HG03097 (cell line): ENCODE data around the gene CD8B.
"Not testable (repeated sequence)": the region's sequence is repeated elsewhere in the genome, so short reads cannot be mapped to it uniquely, and the experiment has no call there.

Experiments used
- ATAC-seq: cut with Tn5 transposase; IDR thresholded peaks from one replicate; pipeline ENCODE4 v1.9.1; 2021; ENCODE audit not compliant: unreplicated experiment, low FRiP score

The CD8B gene

GRCh38 chr2:86836915-86837695 lies 24.6 kb downstream of the CD8B start:
- not testable (repeated sequence) for ATAC-seq

DNA sequence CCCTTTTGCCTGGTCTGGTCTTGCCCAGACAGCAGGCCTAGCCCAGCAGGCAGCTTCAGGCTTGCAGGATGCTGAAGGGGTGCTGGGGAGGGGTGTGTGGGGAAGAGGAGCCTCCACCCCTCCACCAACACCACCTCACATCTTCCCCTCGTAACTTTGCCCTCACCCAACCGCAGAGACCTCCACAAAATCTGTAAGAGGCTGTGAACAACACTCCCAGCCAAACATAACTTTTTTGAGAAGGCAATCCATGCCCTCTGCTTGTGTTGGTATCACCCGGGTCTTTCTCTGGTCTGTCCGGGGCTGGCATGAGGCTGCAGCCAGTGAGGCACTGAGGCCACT lies 26.2 kb downstream of the CD8B start:
- ATAC-seq: not testable (repeated sequence)

DNA sequence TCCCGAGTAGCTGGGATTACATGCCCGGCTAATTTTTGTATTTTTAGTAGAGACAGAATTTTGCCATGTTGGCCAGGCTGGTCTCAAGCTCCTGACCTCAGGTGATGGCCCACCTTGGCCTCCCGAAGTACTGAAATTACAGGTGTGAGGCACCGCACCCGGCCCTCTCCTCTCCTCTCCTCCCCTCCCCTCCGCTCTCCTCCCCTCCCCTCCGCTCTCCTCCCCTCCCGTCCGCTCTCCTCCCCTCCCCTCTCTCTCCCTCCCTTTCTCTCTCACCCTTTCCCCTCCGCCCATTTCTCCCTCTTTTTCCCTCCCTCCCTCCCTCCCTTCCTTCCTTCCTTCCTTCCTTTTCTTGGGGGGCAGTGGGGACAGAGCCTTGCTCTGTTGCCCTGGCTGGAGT lies 28.4 kb downstream of the CD8B start:
- ATAC-seq: no peak

DNA sequence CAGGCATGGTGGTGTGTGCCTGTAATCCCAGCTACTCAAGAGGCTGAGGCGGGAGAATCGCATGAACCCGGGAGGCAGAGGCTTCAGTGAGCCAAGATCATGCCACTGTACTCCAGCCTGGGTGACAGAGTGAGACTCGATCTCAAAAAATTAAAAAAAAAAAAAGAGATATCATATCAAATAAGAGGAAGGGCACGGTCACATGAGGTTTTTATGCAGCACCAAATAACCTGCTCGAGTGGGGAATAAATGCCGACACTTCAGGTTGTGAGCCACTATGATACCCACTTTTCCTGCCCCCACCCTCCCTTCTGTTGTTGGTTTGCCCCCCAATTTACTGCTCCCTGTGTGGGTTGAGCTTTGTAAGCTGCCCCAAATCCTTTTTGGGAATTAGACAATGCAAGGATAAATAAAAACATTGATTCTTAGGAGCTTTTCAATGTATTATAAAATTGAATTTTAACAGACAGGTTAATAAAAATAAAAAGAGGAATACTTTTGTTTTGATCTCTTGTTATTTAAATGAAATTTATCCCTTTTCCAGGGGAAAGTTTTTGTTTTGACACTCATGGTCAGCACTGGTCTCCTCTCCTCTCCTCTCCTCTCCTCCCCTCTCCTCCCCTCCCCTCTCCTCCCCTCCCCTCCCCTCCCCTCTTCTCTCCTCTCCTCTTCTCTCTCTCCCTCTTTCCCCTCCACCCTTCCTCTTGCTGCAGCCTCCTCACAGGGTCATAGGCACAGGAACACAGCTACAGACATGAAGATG lies 29.2 kb downstream of the CD8B start:
- no peak for ATAC-seq

DNA sequence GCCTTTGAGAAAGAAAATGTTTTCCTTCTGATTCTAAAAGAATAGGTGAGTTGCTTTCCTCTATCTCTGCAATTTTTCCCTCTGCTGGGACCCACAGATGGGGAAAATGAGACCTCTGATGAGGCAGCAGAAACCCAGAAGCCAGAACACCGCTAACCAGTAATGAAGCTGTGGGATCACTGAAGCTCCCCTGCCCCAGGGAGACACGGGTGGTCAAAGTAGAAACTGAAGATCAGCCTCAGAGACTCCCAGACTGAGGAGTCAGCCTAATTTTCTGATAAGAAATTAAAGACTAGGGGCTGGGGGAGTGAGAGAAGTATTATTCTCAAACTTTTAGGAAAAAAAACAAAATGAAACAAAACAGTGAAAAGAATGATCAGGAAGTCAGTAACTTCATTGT lies 30.1 kb downstream of the CD8B start:
- no peak for ATAC-seq

- ATAC-seq: no peak
Observed at GRCh38 chr2:86826951-86827350, 34.7 kb downstream of the CD8B start.

GRCh38 chr2:86825693-86826381 lies 35.8 kb downstream of the CD8B start:
- ATAC-seq: no peak

- ATAC-seq: no peak
Observed at GRCh38 chr2:86825036-86825692, 36.5 kb downstream of the CD8B start.

DNA sequence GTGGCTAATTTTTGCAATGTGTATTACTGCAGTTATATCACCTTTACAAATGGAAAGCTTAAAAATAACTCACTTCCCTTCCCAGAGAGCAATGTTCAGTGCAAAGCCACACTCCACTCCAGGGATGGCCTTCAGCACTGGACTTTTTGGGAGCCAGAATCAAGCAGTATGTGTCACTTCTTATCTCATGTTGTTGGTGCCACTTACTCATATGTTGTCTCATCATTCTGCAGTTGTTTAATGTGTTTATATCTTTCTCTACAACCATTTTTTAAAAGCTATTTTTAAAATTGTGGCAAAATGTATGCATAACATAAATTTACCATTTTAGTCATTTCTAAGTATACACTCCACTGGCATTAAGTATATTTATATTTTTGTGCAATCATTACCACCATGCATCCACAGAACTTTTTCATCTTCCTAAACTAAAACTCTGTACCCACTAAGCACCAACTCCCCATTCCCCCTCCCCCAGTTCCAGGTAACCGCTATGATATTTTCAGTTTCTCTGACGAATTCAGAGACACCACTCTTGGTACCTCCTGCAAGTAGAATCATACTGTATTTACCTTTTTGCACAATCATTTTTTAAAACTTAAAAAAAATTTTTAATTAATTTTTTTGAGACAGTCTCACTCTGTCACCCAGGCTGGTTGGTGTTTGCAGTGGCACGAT lies 38.9 kb downstream of the CD8B start:
- ATAC-seq: no peak

GRCh38 chr2:86821842-86822241 lies 39.8 kb downstream of the CD8B start:
- no peak for ATAC-seq

DNA sequence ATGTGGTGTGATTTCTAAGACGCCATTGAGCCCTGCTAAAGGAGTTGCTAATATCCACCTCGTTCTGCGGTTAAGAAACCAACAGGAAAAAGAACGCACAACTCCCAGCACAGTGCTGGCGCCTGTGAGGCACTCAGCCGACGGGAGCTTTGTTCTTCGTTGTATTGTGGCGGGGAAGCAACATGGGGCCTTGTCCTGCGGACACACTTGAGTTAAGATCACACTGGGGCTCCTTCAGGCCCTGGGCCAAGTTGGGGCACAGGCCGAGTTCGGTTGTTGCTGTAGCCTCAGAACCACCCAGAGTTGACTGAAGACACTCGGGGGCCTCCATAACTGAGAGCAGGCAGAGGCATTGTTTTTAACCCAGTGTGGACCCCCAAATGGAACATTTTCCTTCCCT lies 40.4 kb downstream of the CD8B start:
- ATAC-seq: no peak

DNA sequence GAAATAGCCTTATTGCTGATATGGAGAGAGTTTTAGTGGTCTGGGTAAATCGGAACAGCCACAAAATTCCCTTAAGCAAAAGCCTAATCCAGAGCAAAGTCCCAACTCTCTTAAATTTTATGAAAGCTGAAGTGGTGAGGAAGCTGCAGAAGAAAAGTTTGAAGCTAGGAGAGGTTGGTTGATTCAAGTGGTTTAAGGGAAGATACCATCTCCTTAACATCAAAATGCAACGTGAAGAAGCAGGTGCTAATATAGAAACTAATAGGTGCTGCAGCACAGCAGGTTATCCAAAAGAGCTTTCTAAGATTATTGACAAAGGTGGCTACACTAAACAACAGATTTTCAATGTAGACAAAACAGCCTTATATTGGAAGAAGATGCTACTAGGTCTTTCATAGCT lies 42.7 kb downstream of the CD8B start:
- no peak for ATAC-seq

- ATAC-seq: no peak
Observed at GRCh38 chr2:86818114-86818801, 43.4 kb downstream of the CD8B start.

- no peak for ATAC-seq
Observed at GRCh38 chr2:86815611-86816010, 46.1 kb downstream of the CD8B start.

DNA sequence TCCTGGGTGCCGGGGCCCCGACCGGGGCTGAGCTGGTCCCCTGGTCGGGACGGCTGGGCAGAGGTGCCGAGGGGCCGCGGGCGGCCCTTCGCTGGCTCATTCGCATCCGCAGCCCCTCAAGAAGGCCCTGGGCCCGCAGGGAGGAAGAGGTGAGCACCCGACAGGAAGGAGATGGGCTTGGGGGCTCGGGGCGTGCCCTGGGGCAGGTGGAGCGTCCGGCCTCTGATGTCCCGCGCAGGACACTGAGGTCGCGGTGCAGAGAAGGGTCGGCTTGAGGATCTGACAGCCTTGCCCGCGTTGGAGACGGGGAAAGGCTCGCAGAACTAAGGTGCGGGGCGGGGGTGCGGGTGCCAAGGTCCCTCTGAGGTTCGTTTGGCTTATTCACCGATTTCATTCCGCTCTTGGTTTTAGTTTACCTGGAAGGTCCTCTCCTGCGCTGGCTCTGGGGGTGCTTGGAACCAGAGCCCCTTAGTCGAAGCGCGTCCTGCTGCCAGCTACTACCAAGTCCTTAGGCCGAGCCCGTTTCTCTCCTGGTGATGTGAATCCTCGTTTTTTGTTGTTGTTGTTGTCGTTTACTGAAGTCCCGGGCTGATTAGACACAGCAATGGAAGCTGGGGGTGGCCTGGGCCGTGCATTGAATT lies 52.1 kb downstream of the CD8B start:
- no peak for ATAC-seq

DNA sequence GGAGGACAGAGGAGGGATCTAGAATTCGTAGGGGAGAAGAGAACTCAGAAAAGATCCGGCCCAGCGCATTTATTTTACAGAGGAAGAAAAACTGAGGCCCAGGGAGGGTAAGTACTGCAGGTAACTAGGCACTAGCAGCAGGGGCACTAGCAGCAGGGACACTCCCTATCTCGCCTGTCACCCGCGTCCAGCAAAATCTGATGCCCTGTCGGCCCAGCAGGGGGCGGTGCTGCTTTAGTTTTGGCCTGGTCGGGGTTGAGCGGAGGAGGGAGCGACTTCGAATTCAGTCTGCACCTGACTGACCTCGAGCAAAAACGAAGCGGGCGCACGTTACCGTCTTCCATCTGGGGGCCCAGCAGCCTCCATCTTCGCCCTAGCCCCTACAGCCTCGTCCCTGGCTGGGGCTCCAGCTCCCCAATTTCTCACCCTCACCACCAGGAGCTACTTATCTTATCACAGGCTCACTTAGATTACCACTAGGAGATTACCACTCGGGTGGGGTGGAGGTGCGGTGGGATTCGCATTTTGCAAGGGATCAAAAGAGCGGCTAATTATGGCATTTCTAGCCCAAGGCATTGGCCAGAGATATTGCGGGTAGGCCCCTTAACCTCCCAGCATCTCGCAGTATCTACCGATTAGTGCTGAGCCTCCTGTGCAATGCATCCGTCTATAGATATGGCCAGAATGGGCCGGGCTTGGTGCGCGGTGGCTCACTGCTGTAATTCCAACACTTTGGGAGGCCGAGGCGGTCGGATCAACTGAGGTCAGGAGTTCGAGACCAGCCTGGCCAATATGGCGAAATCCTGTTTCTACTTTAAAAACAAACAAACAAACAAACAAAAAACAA lies 53.1 kb downstream of the CD8B start:
- no peak for ATAC-seq

GRCh38 chr2:86807468-86808275 lies 54.0 kb downstream of the CD8B start:
- ATAC-seq: no peak

DNA sequence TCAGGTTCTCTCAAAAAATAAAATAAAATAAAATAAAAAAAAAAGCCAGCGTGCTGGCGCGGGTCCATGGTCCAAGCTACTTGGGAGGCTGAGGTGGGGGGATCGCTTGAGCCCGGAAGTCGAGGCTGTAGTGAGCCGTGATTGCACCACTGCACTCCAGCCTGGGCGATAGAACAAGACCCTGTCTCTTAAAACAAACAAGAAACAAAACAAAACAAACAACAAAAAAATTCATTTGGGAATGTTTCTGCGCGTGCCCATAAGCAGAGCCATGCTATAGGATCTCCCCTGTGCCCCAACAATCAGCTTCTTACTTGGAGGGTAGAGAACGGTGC lies 54.6 kb downstream of the CD8B start:
- ATAC-seq: no peak
